Measurements from ENCODE around the gene CD22.

DNA sequence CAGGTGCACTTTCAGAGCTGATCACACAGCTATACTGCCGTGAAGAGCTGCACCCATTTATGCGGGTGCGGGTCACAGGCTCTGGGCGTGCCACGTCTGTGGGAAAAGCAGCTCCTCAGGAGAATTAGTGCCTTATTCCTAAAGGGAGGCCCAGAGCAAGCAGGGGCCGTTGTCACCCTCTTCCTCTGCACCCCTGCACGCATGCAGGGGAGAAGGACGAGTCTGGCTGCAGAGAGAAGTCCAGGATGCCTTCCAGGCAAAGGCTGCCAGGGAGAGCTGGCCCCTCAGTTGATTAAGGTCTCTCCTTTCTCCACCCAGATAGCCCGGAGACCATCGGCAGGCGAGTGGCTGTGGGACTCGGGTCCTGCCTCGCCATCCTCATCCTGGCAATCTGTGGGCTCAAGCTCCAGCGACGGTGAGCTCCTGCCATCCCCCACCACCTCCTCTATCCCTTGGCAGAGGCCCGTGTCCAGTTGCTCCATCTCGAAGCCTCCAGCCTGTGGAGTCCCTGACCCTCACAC, 15.6 kb downstream of the CD22 start:
- TF ChIP-seq EZH2 (optimal IDR thresholded peaks at IDR 0.05; ENCODE audit: low read depth, low read length), result no peak
- TF ChIP-seq, protein P1, sequence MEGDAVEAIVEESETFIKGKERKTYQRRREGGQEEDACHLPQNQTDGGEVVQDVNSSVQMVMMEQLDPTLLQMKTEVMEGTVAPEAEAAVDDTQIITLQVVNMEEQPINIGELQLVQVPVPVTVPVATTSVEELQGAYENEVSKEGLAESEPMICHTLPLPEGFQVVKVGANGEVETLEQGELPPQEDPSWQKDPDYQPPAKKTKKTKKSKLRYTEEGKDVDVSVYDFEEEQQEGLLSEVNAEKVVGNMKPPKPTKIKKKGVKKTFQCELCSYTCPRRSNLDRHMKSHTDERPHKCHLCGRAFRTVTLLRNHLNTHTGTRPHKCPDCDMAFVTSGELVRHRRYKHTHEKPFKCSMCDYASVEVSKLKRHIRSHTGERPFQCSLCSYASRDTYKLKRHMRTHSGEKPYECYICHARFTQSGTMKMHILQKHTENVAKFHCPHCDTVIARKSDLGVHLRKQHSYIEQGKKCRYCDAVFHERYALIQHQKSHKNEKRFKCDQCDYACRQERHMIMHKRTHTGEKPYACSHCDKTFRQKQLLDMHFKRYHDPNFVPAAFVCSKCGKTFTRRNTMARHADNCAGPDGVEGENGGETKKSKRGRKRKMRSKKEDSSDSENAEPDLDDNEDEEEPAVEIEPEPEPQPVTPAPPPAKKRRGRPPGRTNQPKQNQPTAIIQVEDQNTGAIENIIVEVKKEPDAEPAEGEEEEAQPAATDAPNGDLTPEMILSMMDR (IDR thresholded peaks at IDR 0.05; ENCODE audit: low read length), result no peak
